ACC112 (cell line): Measurements from ENCODE around the gene KCNMA1.

Experiments
- H2AFZ ChIP-seq: fragments of 200-600 bp; sonication (generic); one replicate; pipeline ENCODE4 v1.6.0; 2017; ENCODE audit warnings: antibody characterized with exemption, low read length; ENCODE audit not compliant: unreplicated experiment
- H3K27ac ChIP-seq: fragments of 200-600 bp; sonication (generic); 2 replicates; pipeline ENCODE4 v1.5.1; 2014; ENCODE audit warnings: low read depth, mild to moderate bottlenecking, antibody characterized with exemption, low read length, moderate library complexity
- H3K27me3 ChIP-seq: fragments of 200-600 bp; sonication (generic); 2 replicates; pipeline ENCODE4 v1.6.1; 2014; ENCODE audit warnings: mild to moderate bottlenecking, antibody characterized with exemption, low read length, moderate library complexity, mixed read lengths; ENCODE audit not compliant: insufficient read depth
- H3K36me3 ChIP-seq: fragments of 200-600 bp; sonication (generic); 2 replicates; pipeline ENCODE4 v1.6.1; 2016; ENCODE audit warnings: mild to moderate bottlenecking, antibody characterized with exemption, low read length, moderate library complexity, mixed read lengths; ENCODE audit not compliant: insufficient read depth
- H3K4me1 ChIP-seq: fragments of 200-600 bp; sonication (generic); one replicate; pipeline ENCODE4 v1.6.1; 2016; ENCODE audit warnings: low read length, mixed read lengths; ENCODE audit not compliant: insufficient read depth, unreplicated experiment, control insufficient read depth
- H3K4me3 ChIP-seq: fragments of 200-600 bp; sonication (generic); 2 replicates; pipeline ENCODE4 v1.5.1; 2014; ENCODE audit warnings: mild to moderate bottlenecking, low read depth, low read length
- H3K79me2 ChIP-seq: fragments of 200-600 bp; sonication (generic); one replicate; pipeline ENCODE4 v1.6.0; 2016; ENCODE audit warnings: low read length; ENCODE audit not compliant: control insufficient read depth, unreplicated experiment, insufficient read depth

Gene KCNMA1

GRCh38 chr10:77605466-77605865 lies 32.1 kb downstream of the KCNMA1 start:
- Histone ChIP-seq H3K79me2 (peaks cover 4% of the 10 kb centered on the region), H3K27me3 (no peaks in the 10 kb centered on the region), H3K36me3 (no peaks in the 10 kb centered on the region), H3K27ac (no peak overlapping the region), H2AFZ (no peak overlapping the region), H3K4me3 (no peak overlapping the region), H3K4me1 (peaks cover 21% of the 10 kb centered on the region)

DNA sequence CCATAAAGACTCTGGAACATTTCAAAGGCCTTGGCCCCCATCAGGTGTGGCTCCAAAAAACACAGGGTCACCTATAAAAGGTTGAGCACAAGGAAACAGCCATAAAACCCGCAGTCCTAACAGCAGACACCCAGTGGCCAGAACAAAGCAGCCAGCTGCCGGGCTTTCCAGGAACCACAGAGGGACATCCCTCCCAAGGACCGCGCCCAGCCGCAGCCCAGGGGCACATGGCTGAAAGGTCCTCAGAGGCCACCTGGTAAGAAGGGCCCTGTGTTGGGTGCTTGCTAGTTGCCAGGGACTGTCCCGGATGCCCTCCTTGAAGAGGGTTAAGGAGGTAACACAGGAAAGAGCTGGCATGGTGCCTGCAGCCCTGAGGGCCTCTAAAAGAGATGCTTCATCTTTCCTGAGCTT lies 32.7 kb downstream of the KCNMA1 start:
- Histone ChIP-seq H3K36me3 (no peaks in the 10 kb centered on the region), H3K27me3 (no peaks in the 10 kb centered on the region), H3K27ac (no peak overlapping the region), H3K4me1 (peaks cover 18% of the 10 kb centered on the region), H2AFZ (no peak overlapping the region), H3K79me2 (peaks cover 4% of the 10 kb centered on the region), H3K4me3 (no peak overlapping the region)

GRCh38 chr10:77604063-77604462 lies 33.5 kb downstream of the KCNMA1 start:
- Histone ChIP-seq H3K79me2 (peaks cover 4% of the 10 kb centered on the region), H3K4me1 (peaks cover 16% of the 10 kb centered on the region)

GRCh38 chr10:77603534-77603927 lies 34.1 kb downstream of the KCNMA1 start:
- Histone ChIP-seq H3K36me3 (no peaks in the 10 kb centered on the region), H3K27ac (no peak overlapping the region), H3K4me1 (peaks cover 16% of the 10 kb centered on the region), H3K79me2 (peaks cover 4% of the 10 kb centered on the region), H3K27me3 (no peaks in the 10 kb centered on the region), H3K4me3 (no peak overlapping the region), H2AFZ (no peak overlapping the region)

More at GRCh38 chr10:77604063-77604462, 33.5 kb downstream of the KCNMA1 start:
- Histone ChIP-seq H3K27me3 (no peaks in the 10 kb centered on the region), H2AFZ (no peak overlapping the region), H3K4me3 (no peak overlapping the region), H3K27ac (no peak overlapping the region), H3K36me3 (no peaks in the 10 kb centered on the region)

DNA sequence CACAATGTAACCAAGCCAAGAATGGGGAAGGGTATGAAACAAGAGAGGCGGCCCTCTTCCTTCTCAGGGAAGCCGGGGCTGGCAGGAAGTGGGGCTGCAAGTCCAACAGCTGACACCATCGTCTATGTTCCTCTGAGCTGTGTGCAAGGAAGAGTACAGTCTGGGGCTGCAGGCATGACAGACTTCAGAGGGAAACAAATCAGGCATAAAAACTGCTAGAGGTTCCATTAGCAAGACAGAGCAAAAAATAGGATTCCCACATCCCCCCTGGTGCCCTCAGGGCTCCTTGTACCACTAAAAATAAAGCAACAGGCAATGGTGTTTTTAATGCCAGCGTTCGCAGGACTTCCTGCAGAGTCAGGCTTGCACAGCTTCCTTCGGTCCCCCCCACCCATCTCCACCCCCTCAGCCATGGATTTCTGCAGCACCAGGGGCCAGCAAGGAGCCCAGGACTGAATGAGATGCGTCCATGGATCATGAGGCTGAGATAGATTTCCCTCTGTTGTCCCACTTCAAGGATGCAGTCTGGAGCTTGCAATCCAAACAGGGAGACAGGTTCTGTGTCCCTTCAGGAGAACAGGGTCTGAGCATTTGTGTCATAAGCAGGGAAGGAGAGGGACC lies 34.6 kb downstream of the KCNMA1 start:
- Histone ChIP-seq H3K27ac (no peak overlapping the region), H3K4me3 (no peak overlapping the region), H3K4me1 (peaks cover 16% of the 10 kb centered on the region), H3K36me3 (no peaks in the 10 kb centered on the region), H3K79me2 (peaks cover 4% of the 10 kb centered on the region), H2AFZ (no peak overlapping the region), H3K27me3 (no peaks in the 10 kb centered on the region)

- no peak overlapping the region for H3K4me3 ChIP-seq
Measured at GRCh38 chr10:77602231-77602912, 35.2 kb downstream of the KCNMA1 start.

DNA sequence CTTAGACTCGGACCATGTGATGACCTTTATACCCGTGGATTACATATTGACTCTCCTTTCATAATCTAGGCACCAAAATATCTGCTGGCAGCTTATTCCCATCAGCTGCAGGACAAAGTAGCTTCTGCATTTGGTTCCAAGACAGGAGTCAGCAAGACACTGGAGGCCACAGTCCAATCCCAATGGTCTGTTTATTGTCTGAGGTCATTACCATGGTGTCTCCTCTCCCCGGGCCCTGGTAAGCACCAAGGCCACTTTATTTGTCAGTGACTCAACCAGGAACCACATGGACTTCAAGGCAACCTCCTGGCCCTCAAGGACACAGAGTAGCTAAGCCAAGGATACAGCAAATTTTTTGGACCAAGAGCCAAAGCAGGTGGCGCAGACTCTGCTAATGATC lies 36.1 kb downstream of the KCNMA1 start:
- H3K36me3 ChIP-seq: no peaks in the 10 kb centered on the region
- peaks cover 16% of the 10 kb centered on the region for H3K4me1 ChIP-seq
- no peaks in the 10 kb centered on the region for H3K27me3 ChIP-seq
- no peak overlapping the region for H3K4me3 ChIP-seq
- H3K27ac ChIP-seq: no peak overlapping the region
- no peak overlapping the region for H2AFZ ChIP-seq
- no peaks in the 10 kb centered on the region for H3K79me2 ChIP-seq

More at GRCh38 chr10:77602231-77602912, 35.2 kb downstream of the KCNMA1 start:
- Histone ChIP-seq H3K27me3 (no peaks in the 10 kb centered on the region), H3K79me2 (peaks cover 1% of the 10 kb centered on the region), H2AFZ (no peak overlapping the region), H3K36me3 (no peaks in the 10 kb centered on the region), H3K27ac (no peak overlapping the region), H3K4me1 (peaks cover 16% of the 10 kb centered on the region)

GRCh38 chr10:77600640-77601039 lies 37.0 kb downstream of the KCNMA1 start:
- Histone ChIP-seq H3K27me3 (no peaks in the 10 kb centered on the region), H3K79me2 (no peaks in the 10 kb centered on the region), H3K4me1 (peaks cover 16% of the 10 kb centered on the region), H2AFZ (no peak overlapping the region), H3K36me3 (no peaks in the 10 kb centered on the region), H3K4me3 (no peak overlapping the region), H3K27ac (no peak overlapping the region)

DNA sequence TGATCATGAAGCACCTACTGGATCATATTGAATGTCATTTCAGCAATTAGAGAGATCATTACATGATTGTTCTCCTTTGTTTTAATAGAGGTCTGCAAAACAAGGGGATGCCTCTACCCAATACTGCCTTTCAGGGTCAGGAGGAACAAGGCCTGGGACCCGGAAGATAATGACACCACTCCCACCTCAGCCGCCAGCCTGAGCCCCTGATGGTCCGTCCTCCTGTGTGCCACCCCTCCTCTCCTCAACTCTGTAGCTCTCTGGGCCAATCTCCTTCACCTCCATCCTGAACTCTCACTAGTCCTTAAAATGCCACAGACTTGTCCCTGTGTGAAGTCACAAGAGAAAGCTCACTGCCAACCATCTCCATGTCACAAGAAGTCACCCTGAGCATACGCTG lies 38.0 kb downstream of the KCNMA1 start:
- Histone ChIP-seq H3K4me3 (no peak overlapping the region), H3K4me1 (peaks cover 15% of the 10 kb centered on the region), H3K36me3 (no peaks in the 10 kb centered on the region), H3K27me3 (no peaks in the 10 kb centered on the region), H3K79me2 (no peaks in the 10 kb centered on the region), H2AFZ (no peak overlapping the region), H3K27ac (no peak overlapping the region)

- H3K4me3 ChIP-seq: no peak overlapping the region
- no peaks in the 10 kb centered on the region for H3K36me3 ChIP-seq
- H3K27me3 ChIP-seq: no peaks in the 10 kb centered on the region
- peaks cover 2% of the 10 kb centered on the region for H3K79me2 ChIP-seq
- H2AFZ ChIP-seq: no peak overlapping the region
- peaks cover 11% of the 10 kb centered on the region for H3K4me1 ChIP-seq
- H3K27ac ChIP-seq: no peak overlapping the region
Measured at GRCh38 chr10:77598606-77599005, 39.0 kb downstream of the KCNMA1 start.

- Histone ChIP-seq H3K27ac (no peak overlapping the region), H3K27me3 (no peaks in the 10 kb centered on the region), H2AFZ (no peak overlapping the region), H3K4me3 (no peak overlapping the region), H3K4me1 (peaks cover 19% of the 10 kb centered on the region), H3K79me2 (peaks cover 3% of the 10 kb centered on the region), H3K36me3 (no peaks in the 10 kb centered on the region)
Measured at GRCh38 chr10:77597560-77597959, 40.0 kb downstream of the KCNMA1 start.
